Measurements from ENCODE around the gene APOE. TPM values are rescaled to one million over a fixed set of nuclear protein-coding genes. Genes with fewer than 3 reads are reported as not detected.
"Not testable (repeated sequence)": the region's sequence is repeated elsewhere in the genome, so short reads cannot be mapped to it uniquely, and the experiment has no call there.

The APOE gene
- polyA plus RNA-seq, 1 experiment, result 2.8 TPM

- ChIA-PET POLR2A (no interaction called here), CTCF (interaction anchor here (5.2 kb wide), 1 partner anchor 44 kb away, joined by 46 read pairs; the partner anchor contains the start of gene CLPTM1)
- no peak for TF ChIP-seq CTCF (IDR thresholded peaks at IDR 0.05; ENCODE audit: insufficient read depth, low read depth, low read length)
- Histone ChIP-seq H3K4me3 (ENCODE audit: low read depth, low read length) (no peak overlapping the region), H3K36me3 (ENCODE audit: control insufficient read depth, insufficient read depth, low read length) (no peaks in the 10 kb centered on the region), H3K27me3 (ENCODE audit: control insufficient read depth, insufficient read depth, low read length) (peaks cover 3% of the 10 kb centered on the region)
- DNase-seq (ENCODE audit: low read depth), result no peak
Measured at GRCh38 chr19:44908836-44909261, 3.3 kb downstream of the APOE start.

- TF ChIP-seq CTCF (IDR thresholded peaks at IDR 0.05; ENCODE audit: insufficient read depth, low read depth, low read length), result no peak
- no peaks in the 10 kb centered on the region for H3K36me3 ChIP-seq (ENCODE audit: control insufficient read depth, insufficient read depth, low read length)
- CTCF ChIA-PET, result interaction anchor here (1.3 to 5.2 kb wide), 2 partner anchors 43 to 126 kb away, joined by 3 to 46 read pairs; partner anchors contain the start of gene CLPTM1
- H3K27me3 ChIP-seq (ENCODE audit: control insufficient read depth, insufficient read depth, low read length), result peaks cover 3% of the 10 kb centered on the region
- POLR2A ChIA-PET, result no interaction called here
- no peak overlapping the region for H3K4me3 ChIP-seq (ENCODE audit: low read depth, low read length)
- no peak for DNase-seq (ENCODE audit: low read depth)
Measured at GRCh38 chr19:44909775-44910174, 4.2 kb downstream of the APOE start.

GRCh38 chr19:44911896-44912295 is 6.3 kb downstream of the APOE start:
- DNase-seq (ENCODE audit: low read depth); H3K4me3 ChIP-seq (ENCODE audit: low read depth, low read length); H3K36me3 ChIP-seq (ENCODE audit: control insufficient read depth, insufficient read depth, low read length); H3K27me3 ChIP-seq (ENCODE audit: control insufficient read depth, insufficient read depth, low read length); POLR2A ChIA-PET: not testable (repeated sequence)
- CTCF ChIA-PET, result interaction anchor here (1.3 to 5.2 kb wide), 2 partner anchors 41 to 148 kb away, joined by 3 to 46 read pairs; partner anchors contain the start of gene CLPTM1

- no peaks in the 10 kb centered on the region for H3K36me3 ChIP-seq (ENCODE audit: control insufficient read depth, insufficient read depth, low read length)
- TF ChIP-seq CTCF (IDR thresholded peaks at IDR 0.05; ENCODE audit: insufficient read depth, low read depth, low read length), result no peak
- DNase-seq (ENCODE audit: low read depth), result no peak
- no peaks in the 10 kb centered on the region for H3K27me3 ChIP-seq (ENCODE audit: control insufficient read depth, insufficient read depth, low read length)
- no peak overlapping the region for H3K4me3 ChIP-seq (ENCODE audit: low read depth, low read length)
- ChIA-PET POLR2A (no interaction called here), CTCF (interaction anchor here (1.0 to 5.2 kb wide), 3 partner anchors 9 to 40 kb away, joined by 4 to 46 read pairs (median 7); partner anchors contain the start of gene CLPTM1)
Measured at GRCh38 chr19:44912854-44913253, 7.3 kb downstream of the APOE start.

- H3K36me3 ChIP-seq (ENCODE audit: control insufficient read depth, insufficient read depth, low read length); H3K27me3 ChIP-seq (ENCODE audit: control insufficient read depth, insufficient read depth, low read length); POLR2A ChIA-PET; DNase-seq (ENCODE audit: low read depth); H3K4me3 ChIP-seq (ENCODE audit: low read depth, low read length): not testable (repeated sequence)
- CTCF ChIA-PET, result interaction anchor here (0.5 to 5.2 kb wide), 4 partner anchors 10 to 213 kb away, joined by 3 to 46 read pairs (median 6); partner anchors contain the start of gene CLPTM1
Measured at GRCh38 chr19:44913512-44914432, 8.2 kb downstream of the APOE start.

- DNase-seq (ENCODE audit: low read depth), result peak; percentile 25
- CTCF ChIA-PET, result interaction anchor here (0.5 to 2.7 kb wide), 4 partner anchors 11 to 616 kb away, joined by 3 to 10 read pairs (median 3); no protein-coding TSS in a partner anchor
- not testable (repeated sequence) for H3K36me3 ChIP-seq (ENCODE audit: control insufficient read depth, insufficient read depth, low read length); H3K27me3 ChIP-seq (ENCODE audit: control insufficient read depth, insufficient read depth, low read length)
- H3K4me3 ChIP-seq (ENCODE audit: low read depth, low read length), result peak within 1 kb of the TSS; percentile 51
- POLR2A ChIA-PET, result interaction anchor here (0.6 kb wide), 2 partner anchors 37 to 488 kb away, joined by 3 to 4 read pairs; no protein-coding TSS in a partner anchor
Measured at GRCh38 chr19:44914433-44915206, 9.0 kb downstream of the APOE start, which contains the start of gene APOC1. Gene APOC1 (plus strand): TSS chr19:44914608. CDS start chr19:44914892, 284 bp downstream.
